HuH-7 (cell line): Measurements from ENCODE around the gene IMMP2L.
"Not testable (repeated sequence)": the region's sequence is repeated elsewhere in the genome, so short reads cannot be mapped to it uniquely, and the experiment has no call there.

Experiments used
- DNase-seq: peaks from one replicate; pipeline ENCODE4 v3.0.0; 2011; ENCODE audit warnings: low spot score

Gene IMMP2L

DNA sequence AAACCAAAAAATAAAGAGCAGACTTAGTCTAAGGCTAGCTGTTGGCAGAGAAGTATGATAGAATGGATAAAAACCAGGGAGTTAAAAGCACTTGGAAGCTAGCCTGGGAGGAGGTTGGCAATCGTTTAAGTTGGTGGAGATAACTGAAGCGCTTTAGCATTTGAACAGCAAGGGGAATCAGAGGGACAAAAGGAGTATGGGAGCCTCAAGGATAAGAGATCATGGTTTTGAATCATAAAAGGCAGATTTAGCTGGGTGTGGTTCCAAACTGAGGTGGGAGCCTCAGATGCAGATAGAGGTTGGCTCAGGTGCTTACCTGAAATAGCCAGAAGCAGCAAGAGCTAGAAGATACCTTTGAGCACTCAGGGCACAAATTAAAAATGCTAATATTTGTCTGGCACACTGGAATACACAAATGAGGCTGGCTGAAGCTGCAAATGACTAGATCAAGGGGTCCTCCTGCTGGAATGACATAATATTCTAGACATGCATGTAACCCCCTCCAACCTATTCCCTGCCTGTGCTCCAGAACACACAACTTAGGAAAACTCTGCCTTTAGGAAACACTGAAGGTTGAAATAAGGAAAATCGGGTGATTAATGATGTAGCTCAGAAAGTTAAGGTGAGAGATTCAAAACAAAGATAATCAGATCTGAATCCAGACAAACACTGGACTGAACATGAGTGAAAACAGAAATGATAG lies 843.6 kb downstream of the IMMP2L start:
- no peak for DNase-seq

DNA sequence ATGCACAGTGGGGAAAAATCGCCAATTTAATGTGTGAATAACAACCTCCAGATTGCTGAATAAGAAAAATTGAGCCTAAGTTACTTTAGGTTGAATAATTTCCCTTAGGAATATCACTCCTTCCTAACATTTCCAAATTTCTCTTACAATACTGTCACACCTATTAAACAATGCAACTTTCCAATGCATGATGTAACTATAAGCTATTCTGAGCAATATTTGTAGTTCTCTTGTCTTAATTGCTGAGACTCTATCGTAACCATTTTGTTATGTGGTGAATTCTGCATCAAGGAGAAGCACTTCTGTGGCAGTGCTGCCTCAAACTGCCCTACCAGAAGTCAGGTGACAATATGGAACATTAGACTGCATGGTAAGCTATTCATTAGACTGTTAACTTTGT lies 858.1 kb downstream of the IMMP2L start:
- DNase-seq = no peak

DNA sequence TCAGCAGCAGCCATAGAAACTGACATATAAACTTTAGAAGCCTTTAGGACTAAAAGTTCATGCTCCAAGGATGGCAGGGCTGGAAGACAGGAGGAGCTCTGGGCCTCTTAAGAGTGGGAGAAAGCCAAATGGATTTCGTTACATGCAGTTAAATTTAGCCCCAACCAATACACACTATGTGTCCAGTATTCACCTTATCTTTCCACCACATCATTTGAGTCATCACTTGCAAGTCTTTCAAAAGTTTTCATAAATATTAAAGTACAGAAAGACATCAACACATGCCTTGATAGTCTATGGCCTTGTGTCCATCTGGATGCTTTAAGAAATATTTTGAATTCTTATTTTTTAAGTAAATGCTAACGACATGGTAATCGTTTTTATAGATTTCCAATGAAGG lies 863.7 kb downstream of the IMMP2L start:
- DNase-seq = no peak

DNA sequence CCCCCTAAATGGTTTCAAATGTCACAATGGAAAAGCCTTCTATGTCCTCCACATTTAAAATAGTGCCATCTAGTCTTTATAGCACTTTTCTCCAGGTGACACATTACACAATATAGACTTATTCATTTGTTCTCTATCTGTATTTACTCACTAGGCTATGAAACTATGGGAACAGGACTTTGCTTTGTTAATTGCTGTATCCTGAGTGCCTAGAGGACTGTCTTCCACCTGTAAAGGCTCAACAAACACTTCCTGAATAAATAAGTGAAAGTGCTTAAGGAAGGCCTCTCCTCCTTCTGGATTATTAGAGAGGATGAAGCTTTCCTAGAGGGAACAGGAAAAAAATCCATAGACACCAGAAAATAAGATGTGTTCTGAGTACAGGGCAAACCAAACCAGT lies 868.9 kb downstream of the IMMP2L start:
- DNase-seq = no peak

DNA sequence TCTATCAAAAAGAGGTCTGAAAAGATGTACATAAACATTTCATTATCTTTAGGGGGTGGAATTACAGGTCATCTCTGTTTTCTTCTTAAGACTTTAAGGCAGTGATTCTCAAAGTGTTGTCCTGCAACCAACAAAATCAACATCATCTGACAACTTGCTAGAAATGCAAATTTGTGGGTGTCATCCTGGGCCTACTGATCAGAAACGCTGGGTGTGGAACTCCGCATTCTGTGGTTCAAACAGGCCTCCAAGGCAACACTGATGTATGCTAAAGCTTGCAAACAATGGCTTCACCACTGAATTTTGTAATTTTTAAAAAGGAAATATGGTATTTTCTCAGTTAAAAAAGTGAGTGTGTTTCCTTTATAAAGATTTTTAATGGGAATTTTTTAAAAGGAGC lies 873.4 kb downstream of the IMMP2L start:
- DNase-seq = no peak

DNA sequence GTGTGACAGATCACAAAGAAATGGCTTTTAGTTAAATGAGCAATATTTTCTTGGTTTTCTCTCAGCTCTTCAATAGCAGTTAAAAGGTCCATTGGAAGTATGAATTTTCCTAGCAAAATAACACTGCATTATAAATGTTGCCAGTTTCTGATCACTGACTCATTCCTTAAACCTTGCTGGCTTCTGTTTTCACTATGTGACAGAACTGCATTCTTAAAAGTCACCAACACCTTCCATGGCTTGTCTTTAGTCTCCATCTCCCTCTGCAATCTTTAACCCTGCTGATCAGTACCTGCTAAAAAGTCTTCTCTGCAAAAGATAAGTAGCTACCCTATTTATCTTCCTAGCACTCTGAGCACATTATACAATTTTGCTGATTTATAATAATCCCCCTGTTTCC lies 876.4 kb downstream of the IMMP2L start:
- DNase-seq = no peak

DNA sequence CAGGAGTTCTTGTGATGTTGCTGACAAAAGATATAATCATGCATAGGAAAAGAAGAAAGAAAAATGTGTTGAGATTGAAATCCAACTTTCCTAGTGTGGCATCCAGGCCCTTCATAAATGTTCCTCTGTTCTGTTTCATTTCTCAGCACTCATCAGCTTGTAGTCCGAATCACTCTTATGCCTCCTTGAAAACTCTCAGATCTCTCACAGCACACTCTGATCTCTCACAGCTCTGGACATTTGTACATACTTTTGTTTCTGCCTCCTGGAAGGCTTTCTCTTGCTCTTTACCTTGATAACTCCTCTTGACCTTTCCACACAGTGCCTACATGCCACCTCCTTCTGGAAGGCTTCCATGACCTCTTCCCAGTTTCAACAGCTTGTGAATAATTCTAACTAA lies 880.4 kb downstream of the IMMP2L start:
- no peak for DNase-seq

DNA sequence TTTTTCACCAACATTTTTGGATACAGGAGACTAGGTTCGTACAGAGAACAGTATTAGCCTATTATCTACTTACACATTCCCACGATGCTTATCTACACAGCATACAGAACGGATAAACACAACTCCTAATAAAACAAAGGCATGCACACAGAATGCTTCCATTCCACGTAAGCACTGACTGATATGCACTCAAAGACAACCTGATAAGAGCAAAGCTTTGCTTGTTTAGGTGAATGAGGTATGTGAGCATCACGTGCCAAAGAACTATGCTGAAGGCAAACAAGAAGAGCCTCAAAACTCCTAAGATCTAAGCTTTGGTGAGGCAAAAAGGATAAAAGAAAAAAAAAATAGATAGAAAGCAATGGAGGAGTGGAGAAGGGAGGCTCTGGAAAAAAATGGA lies 884.9 kb downstream of the IMMP2L start:
- peak; percentile 37 for DNase-seq

DNA sequence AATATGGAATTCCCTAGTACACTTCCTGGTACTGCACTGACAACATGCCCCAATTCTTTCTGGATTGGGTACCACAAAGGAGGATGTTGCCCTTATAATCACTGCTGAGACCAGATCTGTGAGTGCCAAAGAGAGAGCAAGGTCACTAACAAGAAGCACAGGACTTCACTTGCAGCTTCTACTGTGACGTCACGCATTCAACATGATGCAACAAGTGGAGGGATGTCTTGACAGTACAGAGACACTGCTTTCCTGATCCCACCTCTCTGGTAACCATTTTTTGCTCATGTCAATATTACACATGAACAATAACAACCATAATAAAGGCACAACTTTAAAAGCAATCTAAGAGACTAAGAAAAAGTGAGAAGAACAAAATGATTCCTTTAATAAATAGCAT lies 885.5 kb downstream of the IMMP2L start:
- no peak for DNase-seq

DNA sequence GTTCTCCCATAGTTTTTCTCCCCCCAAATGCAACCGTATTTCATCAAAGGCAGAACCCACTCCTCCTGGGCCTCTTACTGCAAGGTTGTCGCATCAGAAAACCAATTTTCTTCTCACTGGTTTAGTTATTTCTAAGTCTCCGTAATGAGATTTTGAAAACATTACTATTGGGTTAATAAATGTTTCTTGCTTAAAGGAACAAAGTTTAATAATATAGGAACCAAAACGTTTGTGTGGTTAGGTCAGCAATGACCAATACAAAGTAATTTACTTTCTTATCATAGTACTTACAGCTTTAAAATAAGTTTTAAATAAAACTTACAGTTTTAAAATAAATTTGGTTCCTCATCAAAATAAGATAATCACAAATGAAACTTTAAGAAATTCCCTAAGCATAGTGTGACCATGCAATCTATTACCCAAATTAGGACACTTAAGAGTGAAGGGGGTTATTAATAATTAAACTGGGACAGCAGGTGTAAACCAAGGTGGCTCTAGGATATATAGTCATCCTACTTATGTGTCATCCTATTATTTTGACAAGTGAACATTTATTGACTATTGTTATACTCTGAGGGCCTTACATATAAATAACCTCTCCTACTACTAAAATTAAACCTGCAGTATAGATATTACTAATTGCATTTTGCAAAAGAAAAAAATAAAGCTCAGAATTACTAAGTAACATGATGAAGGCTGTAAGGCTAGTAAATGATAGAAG lies 886.7 kb downstream of the IMMP2L start:
- no peak for DNase-seq

DNA sequence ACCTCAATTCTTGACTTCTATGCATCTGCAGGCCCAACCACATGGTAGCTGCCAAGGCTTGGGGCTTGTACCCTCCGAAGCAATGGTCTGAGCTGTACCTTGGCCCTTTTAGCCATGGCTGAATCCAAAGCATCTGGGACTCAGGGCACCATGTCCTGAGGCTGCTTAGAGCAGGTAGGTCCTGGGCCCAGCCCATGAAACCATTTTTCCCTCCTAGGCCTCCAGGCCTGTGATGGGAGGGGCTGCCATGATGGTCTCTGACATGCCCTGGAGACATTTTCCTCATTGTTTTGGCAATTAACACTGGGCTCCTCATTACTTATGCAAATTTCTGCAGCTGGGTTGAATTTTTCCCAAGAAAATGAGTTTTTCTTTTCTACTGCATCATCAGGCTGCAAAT lies 889.1 kb downstream of the IMMP2L start:
- no peak for DNase-seq

DNA sequence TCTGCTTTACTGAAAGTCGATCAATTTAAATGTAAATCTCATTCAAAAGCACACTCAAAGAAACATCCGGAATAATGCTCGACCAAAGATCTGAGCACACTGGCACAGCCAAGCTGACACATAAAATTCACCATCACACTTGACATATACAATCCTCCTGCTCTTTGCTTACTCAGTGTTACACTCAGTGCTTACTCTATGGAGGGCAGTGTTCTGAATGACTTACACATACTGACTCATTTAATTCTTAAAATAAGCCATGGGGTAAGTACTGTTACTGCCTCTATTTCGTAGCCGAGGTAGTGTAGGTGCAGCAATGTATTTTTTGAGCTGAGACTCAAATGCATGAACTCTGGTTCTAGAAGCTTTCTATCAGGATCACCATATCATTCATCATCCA lies 892.9 kb downstream of the IMMP2L start:
- no peak for DNase-seq

DNA sequence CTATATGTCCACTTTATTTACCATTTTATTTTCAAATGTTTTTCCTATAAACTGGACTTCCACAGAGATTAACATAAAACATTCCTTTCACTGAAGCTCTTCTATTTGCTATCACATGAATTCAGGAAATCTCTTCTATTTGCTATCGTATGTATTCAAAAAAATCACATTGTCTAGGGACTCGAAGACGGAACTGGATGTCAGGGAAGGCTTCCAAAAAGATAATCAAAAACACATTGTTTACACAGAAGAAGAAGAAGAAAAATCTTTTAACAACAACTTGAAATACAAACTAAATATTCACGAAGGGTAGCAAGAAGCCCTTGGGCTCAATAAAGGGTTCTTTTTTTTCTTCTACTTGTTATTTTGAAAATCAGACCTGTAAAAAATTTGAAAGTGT lies 897.5 kb downstream of the IMMP2L start:
- DNase-seq = no peak

DNA sequence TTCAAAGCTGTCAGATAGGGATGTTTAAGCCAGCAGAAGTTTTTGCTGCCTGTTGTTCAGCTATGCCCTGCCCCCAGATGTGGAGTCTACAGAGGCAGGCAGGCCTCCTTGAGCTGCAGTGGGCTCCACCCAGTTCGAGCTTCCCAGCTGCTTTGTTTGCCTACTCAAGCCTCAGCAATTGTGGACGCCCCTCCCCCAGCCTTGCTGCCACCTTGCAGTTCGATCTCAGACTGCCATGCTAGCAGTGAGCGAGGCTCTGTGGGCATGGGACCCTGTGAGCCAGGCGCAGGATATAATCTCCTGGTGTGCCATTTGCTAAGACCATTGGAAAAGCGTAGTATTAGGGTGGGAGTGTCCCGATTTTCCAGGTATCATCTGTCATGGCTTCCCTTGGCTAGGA lies 901.7 kb downstream of the IMMP2L start:
- not testable (repeated sequence) for DNase-seq

DNA sequence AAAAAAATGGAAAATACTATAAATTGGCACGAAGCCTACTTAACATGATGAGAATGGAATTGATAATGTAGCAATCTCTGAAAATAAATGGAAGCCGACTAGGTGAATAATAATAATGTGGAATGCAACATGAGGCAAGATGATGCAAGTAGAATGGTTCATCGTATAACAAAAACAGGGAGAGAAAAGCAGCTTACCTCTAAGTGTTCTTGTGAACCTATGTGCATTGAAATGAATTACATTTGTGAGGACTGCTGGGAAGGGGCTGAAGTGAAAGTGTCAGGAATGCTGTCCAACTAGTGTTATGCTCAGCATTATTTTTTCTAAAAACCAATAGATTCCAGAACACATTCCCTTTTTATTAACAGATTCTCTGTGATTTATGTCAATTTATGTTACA lies 912.0 kb downstream of the IMMP2L start:
- DNase-seq = no peak

DNA sequence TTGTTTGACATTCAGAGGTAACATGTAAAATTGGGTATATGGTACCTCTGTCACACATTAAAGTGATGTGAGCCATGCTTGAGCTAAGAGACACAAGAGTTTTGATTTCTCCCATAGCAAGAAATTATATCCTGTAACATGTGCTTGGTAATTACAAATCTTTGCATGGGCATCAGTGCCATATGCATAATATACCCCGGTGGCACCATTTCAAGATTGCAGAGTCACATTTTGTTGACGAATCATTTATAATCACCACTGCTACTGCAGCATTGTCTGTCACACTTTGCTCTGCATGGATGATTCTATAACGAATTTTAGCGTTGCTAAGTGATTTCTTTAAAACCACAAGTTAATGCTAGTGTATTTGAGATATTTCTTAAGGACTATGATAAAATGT lies 915.0 kb downstream of the IMMP2L start:
- no peak for DNase-seq

DNA sequence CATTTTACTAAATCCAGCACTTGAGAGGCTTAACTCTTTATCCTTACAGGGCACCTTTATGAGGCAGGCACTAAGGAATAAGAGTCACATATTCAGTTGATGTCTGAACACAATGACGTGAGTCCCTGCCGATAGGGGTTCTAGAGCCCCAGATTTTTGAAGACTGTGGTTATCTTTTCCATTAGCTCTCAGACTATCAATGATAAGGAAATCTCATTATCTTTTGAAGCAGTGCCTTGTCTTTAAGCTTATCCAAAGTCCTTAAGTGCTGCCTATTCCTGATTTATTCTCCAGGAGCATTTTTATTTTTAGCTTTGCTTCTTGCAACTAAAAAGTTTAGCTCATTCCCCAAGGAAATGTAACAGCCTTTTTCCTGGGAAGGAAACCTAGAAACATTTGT lies 915.5 kb downstream of the IMMP2L start:
- DNase-seq = no peak

DNA sequence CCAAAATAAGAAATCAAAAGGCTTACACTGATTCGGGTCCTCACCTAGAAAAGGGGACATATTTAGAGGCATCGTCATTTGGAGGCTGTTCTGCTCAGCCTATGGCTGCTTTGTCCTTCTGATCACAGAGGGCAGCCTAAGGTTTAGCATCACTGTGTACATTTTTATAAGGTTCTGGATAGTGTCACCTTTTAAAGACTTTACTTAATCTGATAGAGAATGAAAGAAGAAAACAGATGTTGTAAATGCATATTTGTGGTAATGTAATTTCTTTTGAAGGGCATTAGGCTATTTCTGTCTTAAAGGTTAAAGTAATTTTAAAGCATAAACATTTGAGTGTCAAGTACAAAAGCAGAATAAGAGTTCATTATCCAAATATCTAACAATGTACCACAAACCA lies 916.7 kb downstream of the IMMP2L start:
- DNase-seq = no peak

DNA sequence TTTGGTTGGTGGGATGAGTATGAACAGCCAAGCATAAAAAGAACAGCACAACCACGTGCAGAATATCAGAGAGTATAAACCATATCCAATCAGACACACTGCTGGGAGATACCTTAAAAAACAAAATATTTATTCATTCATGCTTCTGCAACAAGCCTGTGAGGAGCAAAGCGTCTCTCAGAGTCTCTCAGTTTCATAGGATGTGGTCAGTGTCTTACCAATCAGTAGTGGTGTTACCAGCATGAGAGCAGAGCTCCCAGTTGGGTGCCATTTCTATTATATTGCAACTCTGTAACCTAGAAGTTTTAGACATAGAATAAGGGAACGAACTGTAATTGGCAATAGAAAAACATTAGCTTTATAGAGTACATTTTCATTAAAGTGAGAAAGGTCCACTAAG lies 917.2 kb downstream of the IMMP2L start:
- DNase-seq = no peak

DNA sequence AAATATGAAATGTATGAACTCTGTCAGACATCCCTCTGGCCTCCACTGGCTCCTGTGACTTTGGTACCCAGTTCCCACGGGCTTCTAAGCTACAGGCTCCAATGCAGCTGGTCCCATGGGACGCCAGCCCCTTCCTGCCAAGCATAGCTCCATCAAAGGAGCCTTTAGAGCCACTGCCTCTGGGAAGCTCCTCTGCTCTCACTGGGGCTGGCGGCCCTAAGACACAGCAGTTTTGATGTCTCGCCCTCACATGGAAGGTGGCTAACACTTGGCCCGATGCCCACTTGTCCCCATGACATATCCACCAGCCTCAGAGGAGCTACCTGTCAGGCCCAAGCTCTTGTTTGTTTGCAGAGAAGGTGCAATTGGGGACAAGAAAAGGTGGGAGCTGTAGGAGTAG lies 925.0 kb downstream of the IMMP2L start:
- no peak for DNase-seq

DNA sequence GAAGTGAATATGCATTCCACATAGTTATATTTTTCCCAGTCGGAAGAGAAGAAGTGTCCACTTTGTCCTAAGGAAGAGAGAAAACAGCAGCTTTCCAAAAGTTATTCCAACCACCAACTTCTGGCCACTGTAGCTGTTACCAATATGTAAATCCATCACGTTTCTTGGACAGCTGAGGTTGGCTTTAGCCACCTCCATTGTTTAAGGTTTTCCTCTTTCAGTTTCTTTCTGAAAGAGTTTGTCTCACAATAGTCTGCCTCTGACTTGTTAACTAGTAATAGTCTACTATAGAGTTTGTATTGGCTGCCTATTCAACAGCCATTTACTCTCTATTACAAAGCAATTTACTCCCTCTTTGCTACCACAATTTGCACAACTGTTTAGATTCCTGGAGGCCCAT lies 929.0 kb downstream of the IMMP2L start:
- no peak for DNase-seq

DNA sequence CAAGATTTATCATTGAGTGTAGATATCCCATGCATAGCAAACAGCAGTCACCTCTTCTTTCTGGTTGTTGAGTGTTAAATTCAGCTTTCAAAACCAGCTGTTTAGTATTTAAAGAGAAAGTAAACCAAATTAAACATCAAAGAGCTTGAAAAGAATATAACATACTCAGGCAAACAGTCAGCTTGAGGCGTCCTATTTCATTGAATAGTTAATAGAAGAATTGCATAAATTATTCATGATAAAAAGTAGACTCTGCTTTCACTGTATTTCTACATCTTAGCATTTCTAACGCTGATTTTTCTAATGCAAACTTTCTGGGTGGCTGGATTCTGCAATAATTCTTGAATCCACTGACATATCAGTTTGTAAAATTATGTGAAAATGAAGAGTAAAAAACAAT lies 935.9 kb downstream of the IMMP2L start:
- DNase-seq = no peak

DNA sequence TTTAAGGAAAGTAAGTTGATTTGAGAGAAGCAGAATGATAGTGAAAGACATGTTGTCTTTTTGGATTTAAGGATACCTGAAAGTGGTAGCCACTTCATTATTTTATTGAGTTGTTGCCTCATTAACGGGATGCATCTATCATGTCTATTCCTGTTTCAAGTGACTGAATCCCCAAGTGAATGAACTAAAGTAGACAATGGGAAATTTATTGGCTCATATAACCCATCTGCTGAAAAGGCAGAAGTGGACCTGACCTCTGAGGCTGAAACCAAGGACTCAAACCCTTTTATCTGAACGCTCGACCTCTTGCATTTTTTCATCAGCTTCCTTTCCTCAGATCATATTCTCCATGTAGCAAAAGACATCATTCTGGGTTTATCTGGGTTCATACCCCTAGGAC lies 937.0 kb downstream of the IMMP2L start:
- DNase-seq = no peak

DNA sequence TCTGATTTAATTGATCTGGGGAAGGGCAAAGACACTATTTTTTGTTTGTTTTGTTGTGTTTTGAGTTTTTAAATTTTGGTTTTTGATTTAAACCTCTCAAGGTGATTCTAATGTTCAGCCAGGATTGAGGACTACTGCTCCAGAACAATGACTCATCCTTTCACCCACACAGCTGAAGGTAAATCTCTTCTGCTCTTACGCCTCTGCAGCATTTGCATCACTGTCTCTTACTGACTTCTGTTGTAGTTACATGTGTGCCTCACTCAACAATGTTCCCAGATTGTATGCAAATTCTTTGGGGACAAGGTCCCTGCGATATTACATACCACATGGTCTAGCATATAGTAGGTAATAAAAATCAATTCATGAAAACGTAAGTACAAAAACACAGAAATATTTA lies 938.9 kb downstream of the IMMP2L start:
- DNase-seq = no peak
